H1 (cell line): ENCODE results near the gene SLC25A47. TPM values are rescaled to one million over a fixed set of nuclear protein-coding genes. Genes with fewer than 3 reads are reported as not detected.

Experiments used
- CTCF ChIA-PET: fragments of 300-600 bp; sonication (Branson Sonifier 250); formaldehyde crosslinking; loops from one replicate; lab custom pipeline; 2021; ENCODE audit not compliant: partially characterized antibody; lab: Charles Lee
- POLR2A ChIA-PET: fragments of 300-600 bp; sonication (Branson Sonifier 250); formaldehyde crosslinking; loops from one replicate; lab custom pipeline; 2021; ENCODE audit warnings: inconsistent platforms; ENCODE audit not compliant: partially characterized antibody; lab: Charles Lee
- DNase-seq, 2 experiments: peaks; one replicate each; pipeline versions ENCODE4 v3.0.0 to v3.0.0-alpha.2; 2010 to 2022; ENCODE audit warnings: low spot score in 2 of 2, low read depth in 1 of 2, mixed read lengths in 1 of 2
- FAIRE-seq: peaks from 2 replicates; lab custom pipeline; 2011; peaks lifted over from hg19 to GRCh38; lab: Jason Lieb, UNC
- H2AFZ ChIP-seq: 2 replicates; pipeline ENCODE4 v1.8.1; 2012; ENCODE audit warnings: low read length, inconsistent platforms
- H2AK5ac ChIP-seq: 2 replicates; pipeline ENCODE4 v1.6.1; 2013; ENCODE audit warnings: low read depth, low read length
- H2BK120ac ChIP-seq: replicated peaks from 2 replicates; pipeline ENCODE3; 2013; ENCODE audit warnings: low read depth, low read length, inconsistent platforms
- H2BK12ac ChIP-seq: 2 replicates; pipeline ENCODE4 v1.6.1; 2013; ENCODE audit warnings: low read depth, low read length
- H2BK15ac ChIP-seq: 2 replicates; pipeline ENCODE4 v1.6.1; 2013; ENCODE audit warnings: low read length
- H2BK20ac ChIP-seq: 2 replicates; pipeline ENCODE4 v1.6.1; 2013; ENCODE audit warnings: low read length
- H2BK5ac ChIP-seq: 2 replicates; pipeline ENCODE4 v1.6.1; 2013; ENCODE audit warnings: low read depth, low read length
- H3K14ac ChIP-seq: 2 replicates; pipeline ENCODE4 v1.6.1; 2013; ENCODE audit warnings: inconsistent platforms; ENCODE audit not compliant: insufficient read length
- H3K18ac ChIP-seq: 2 replicates; pipeline ENCODE4 v1.6.1; 2013; ENCODE audit warnings: low read length; ENCODE audit errors: extremely low read depth
- H3K23ac ChIP-seq: 2 replicates; pipeline ENCODE4 v1.6.1; 2013; ENCODE audit warnings: inconsistent platforms; ENCODE audit not compliant: insufficient read length
- H3K23me2 ChIP-seq: 2 replicates; pipeline ENCODE4 v1.6.1; 2013; ENCODE audit warnings: low read depth, low read length
- H3K27ac ChIP-seq: 2 replicates; pipeline ENCODE4 v1.6.1; 2011; ENCODE audit warnings: low read depth, low read length, inconsistent platforms
- H3K27me3 ChIP-seq, 4 experiments: replicated peaks in 1 of 4; 1 replicate in 1 of 4; 2 replicates in 3 of 4; pipeline versions ENCODE4 v1.6.1 to v1.8.1; 2011 to 2013; ENCODE audit warnings: low read length in 3 of 4, mild to moderate bottlenecking in 3 of 4, inconsistent platforms in 2 of 4, mixed read lengths in 2 of 4, moderate library complexity in 1 of 4; ENCODE audit not compliant: control insufficient read depth in 3 of 4, insufficient read depth in 3 of 4; ENCODE audit errors: extremely low read depth in 1 of 4
- H3K36me3 ChIP-seq, 4 experiments: 2 replicates each; pipeline versions ENCODE4 v1.6.1 to v1.8.1; 2011 to 2013; ENCODE audit warnings: mild to moderate bottlenecking in 4 of 4, low read length in 3 of 4, moderate library complexity in 2 of 4, control low read depth in 1 of 4, inconsistent platforms in 1 of 4; ENCODE audit not compliant: insufficient read depth in 4 of 4, control insufficient read depth in 2 of 4
- H3K4ac ChIP-seq: replicated peaks from 2 replicates; pipeline ENCODE3; 2013; ENCODE audit warnings: low read length, low read depth, mixed read lengths, inconsistent platforms; ENCODE audit not compliant: insufficient read length
- H3K4me1 ChIP-seq, 4 experiments: replicated peaks in 1 of 4; 1 replicate in 1 of 4; 2 replicates in 3 of 4; pipeline versions ENCODE4 v1.6.1 to v1.8.1; 2011 to 2013; ENCODE audit warnings: low read length in 3 of 4, inconsistent platforms in 2 of 4, mixed read lengths in 1 of 4; ENCODE audit not compliant: insufficient read depth in 4 of 4, control insufficient read depth in 3 of 4
- H3K4me2 ChIP-seq, 2 experiments: 2 replicates each; pipeline versions ENCODE4 v1.6.1 to v1.8.1; 2011 to 2013; ENCODE audit warnings: low read depth in 2 of 2, low read length in 2 of 2, control low read depth in 1 of 2, inconsistent platforms in 1 of 2, mild to moderate bottlenecking in 1 of 2; ENCODE audit not compliant: insufficient read depth in 1 of 2
- H3K4me3 ChIP-seq, 4 experiments: fragments of 200-600, 300-600 bp in 1 of 4; sonication (generic), shearing (Covaris generic), sonication (Bioruptor Twin) in 1 of 4; 2 replicates each; pipeline versions ENCODE4 v1.5.1 to v1.8.1; 2011 to 2016; ENCODE audit warnings: low read length in 4 of 4, low read depth in 3 of 4, control low read depth in 2 of 4, inconsistent platforms in 2 of 4, mild to moderate bottlenecking in 2 of 4, mixed read lengths in 1 of 4, moderate library complexity in 1 of 4; ENCODE audit not compliant: insufficient read depth in 2 of 4; ENCODE audit errors: extremely low read depth in 1 of 4
- H3K56ac ChIP-seq: replicated peaks from 2 replicates; pipeline ENCODE3; 2013; ENCODE audit warnings: low read depth, mild to moderate bottlenecking, mixed read lengths, low read length, inconsistent platforms; ENCODE audit not compliant: insufficient read length
- H3K79me1 ChIP-seq: 2 replicates; pipeline ENCODE4 v1.6.1; 2013; ENCODE audit warnings: low read depth, low read length, control low read depth
- H3K79me2 ChIP-seq, 2 experiments: 2 replicates each; pipeline versions ENCODE4 v1.6.1 to v1.8.1; 2012 to 2013; ENCODE audit warnings: low read length in 2 of 2, mild to moderate bottlenecking in 2 of 2, inconsistent platforms in 1 of 2; ENCODE audit not compliant: insufficient read depth in 2 of 2, control insufficient read depth in 1 of 2
- H3K9ac ChIP-seq, 4 experiments: replicated peaks in 1 of 4; 1 replicate in 1 of 4; 2 replicates in 3 of 4; pipeline versions ENCODE4 v1.6.1 to v1.8.1; 2011 to 2013; ENCODE audit warnings: low read depth in 3 of 4, low read length in 3 of 4, control low read depth in 2 of 4, mild to moderate bottlenecking in 2 of 4, moderate library complexity in 2 of 4, inconsistent platforms in 1 of 4; ENCODE audit errors: extremely low read depth in 1 of 4
- H3K9me3 ChIP-seq, 2 experiments: 2 replicates each; pipeline versions ENCODE4 v1.6.1 to v1.8.1; 2012 to 2013; ENCODE audit warnings: mild to moderate bottlenecking in 2 of 2, moderate library complexity in 2 of 2, control low read depth in 1 of 2, inconsistent platforms in 1 of 2, low read depth in 1 of 2, low read length in 1 of 2, mixed read lengths in 1 of 2; ENCODE audit not compliant: insufficient read depth in 2 of 2
- H4K20me1 ChIP-seq, 2 experiments: replicated peaks in 1 of 2; 2 replicates each; pipeline versions ENCODE3 to v1.8.1; 2011 to 2013; ENCODE audit warnings: inconsistent platforms in 2 of 2, low read length in 2 of 2, mild to moderate bottlenecking in 1 of 2; ENCODE audit not compliant: insufficient read depth in 2 of 2, control insufficient read depth in 1 of 2
- H4K5ac ChIP-seq: 2 replicates; pipeline ENCODE4 v1.6.1; 2013; ENCODE audit warnings: low read length, low read depth, mixed read lengths, inconsistent platforms; ENCODE audit not compliant: insufficient read length
- H4K8ac ChIP-seq: 2 replicates; pipeline ENCODE4 v1.8.0; 2013; ENCODE audit warnings: mild to moderate bottlenecking, moderate library complexity, low read length, inconsistent platforms; ENCODE audit not compliant: insufficient read depth; ENCODE audit errors: extremely low read depth
- H4K91ac ChIP-seq: replicated peaks from 2 replicates; pipeline ENCODE3; 2013; ENCODE audit warnings: low read length, mixed read lengths, inconsistent platforms; ENCODE audit not compliant: insufficient read length
- ASH2L ChIP-seq: fragments of 200-600, 300-600 bp; sonication (generic); IDR thresholded peaks from one replicate; pipeline ENCODE4 v1.7.1; 2017; ENCODE audit warnings: low read length
- CEBPB ChIP-seq: IDR thresholded peaks from 2 replicates; pipeline ENCODE4 v1.6.1; 2012; ENCODE audit warnings: low read depth, low read length
- CHD2 ChIP-seq: IDR thresholded peaks from 2 replicates; pipeline ENCODE4 v1.6.1; 2012; ENCODE audit warnings: low read length, improper control_type of control experiment
- CTCF ChIP-seq, 3 experiments: IDR thresholded peaks; 1 replicate in 2 of 3; 2 replicates in 1 of 3; pipeline versions ENCODE4 v1.5.1 to v1.6.1; 2011; ENCODE audit warnings: low read length in 3 of 3, mild to moderate bottlenecking in 3 of 3, inconsistent platforms in 2 of 3, low read depth in 1 of 3, moderate library complexity in 1 of 3; ENCODE audit not compliant: insufficient read depth in 1 of 3; ENCODE audit errors: control extremely low read depth in 1 of 3
- JUND ChIP-seq: IDR thresholded peaks from 2 replicates; pipeline ENCODE4 v1.6.1; 2011; ENCODE audit warnings: mild to moderate bottlenecking, improper control_type of control experiment, low read length
- RFX5 ChIP-seq: IDR thresholded peaks from 2 replicates; pipeline ENCODE4 v1.6.1; 2011; ENCODE audit warnings: low read depth, low read length, improper control_type of control experiment, borderline replicate concordance
- SP1 ChIP-seq: IDR thresholded peaks from 2 replicates; pipeline ENCODE4 v1.6.1; 2011; ENCODE audit warnings: low read depth, low read length
- SRF ChIP-seq: IDR thresholded peaks from 2 replicates; pipeline ENCODE4 v1.6.1; 2011; ENCODE audit warnings: mild to moderate bottlenecking, low read depth, low read length, moderate library complexity
- TEAD4 ChIP-seq: IDR thresholded peaks from 2 replicates; pipeline ENCODE4 v1.6.1; 2012; ENCODE audit warnings: low read depth, low read length, inconsistent platforms, mixed read lengths
- ZNF274 ChIP-seq: IDR thresholded peaks from 2 replicates; pipeline ENCODE4 v1.7.0; 2012; ENCODE audit warnings: low read length, borderline replicate concordance; ENCODE audit errors: extremely low read depth
- WGBS, 2 experiments: shearing (Covaris generic) in 1 of 2; methylation state at CpG; one replicate each; pipeline versions ENCODE4 v1.1.6 to v1.1.7; 2013 to 2015; ENCODE audit warnings: low lambda C conversion rate in 2 of 2, mixed read lengths in 2 of 2, inconsistent platforms in 1 of 2, low coverage in 1 of 2, missing lambda C conversion rate in 1 of 2; ENCODE audit not compliant: insufficient replicate concordance in 2 of 2, insufficient coverage in 1 of 2, insufficient read length in 1 of 2; ENCODE audit errors: extremely low coverage in 1 of 2, missing lambda C conversion rate in 1 of 2; 5-methylcytosine and 5-hydroxymethylcytosine counted together
- polyA plus RNA-seq, 7 experiments: library from polyadenylated mRNA; depleted of rRNA in 3 of 7; stranded (reverse) in 5 of 7; unstranded in 2 of 7; fragments of >200 nt in 5 of 7; fragments of 200-250 nt in 2 of 7; gene quantifications; 1 replicate in 5 of 7; 2 replicates in 1 of 7; 4 replicates in 1 of 7; pipeline versions ENCODE4 v1.2.1 to v1.2.3, GENCODE V29; 2011 to 2013; ENCODE audit warnings: missing spikeins in 2 of 7, mixed read lengths in 2 of 7
- total RNA-seq: library from RNA; stranded (reverse); fragmentation: NEBNext Ultra II Directional; extraction: Animal tissue kit (Norgen Biotek cat#: 25700); gene quantifications from 2 replicates; pipeline ENCODE4 v1.2.1, GENCODE V29; 2021
- TF ChIP-seq, protein P1 (sequence below): IDR thresholded peaks from 2 replicates; pipeline ENCODE4 v1.6.1; 2011; ENCODE audit warnings: low read depth, mild to moderate bottlenecking, low read length; ENCODE audit not compliant: insufficient read depth

The SLC25A47 gene
- total and polyA plus RNA-seq, 2 of the 8 experiments (the other 6 are each of a cell fraction or from before 2014, with no cell fraction given), result not detected

GRCh38 chr14:100296106-100296651, 27.0 kb upstream of the SLC25A47 start:
- no peak overlapping the region for H3K56ac ChIP-seq
- no peak overlapping the region for H2AK5ac ChIP-seq
- H3K27ac ChIP-seq, result no peak overlapping the region
- H2BK15ac ChIP-seq, result no peak overlapping the region
- H2AFZ ChIP-seq, result no peak overlapping the region
- H3K23ac ChIP-seq, result no peak overlapping the region
- WGBS, 2 experiments, result 96% methylated on average over 9 of the region's 9 CpGs; no CpG with 5 or more reads in 1 of the 2 experiments
- no peak overlapping the region for H3K9ac ChIP-seq
- no peak overlapping the region for H2BK5ac ChIP-seq
- no peaks in the 10 kb centered on the region for H3K9me3 ChIP-seq
- no peaks in the 10 kb centered on the region for H3K23me2 ChIP-seq
- H3K4me2 ChIP-seq, result no peak overlapping the region
- no peaks in the 10 kb centered on the region for H3K27me3 ChIP-seq
- no peak for FAIRE-seq
- CTCF ChIA-PET, result interaction anchor here (1.2 to 2.6 kb wide), 6 partner anchors 9 to 89 kb away, joined by 3 to 13 read pairs (median 4); no protein-coding TSS in a partner anchor
- H2BK20ac ChIP-seq, result no peak overlapping the region
- no peak overlapping the region for H3K18ac ChIP-seq
- peaks cover 0 to 26% of the 10 kb centered on the region in 2 experiments; a peak in 2 of 4 replicates for H3K79me2 ChIP-seq
- no peaks in the 10 kb centered on the region; a peak in 1 of 7 replicates for H3K4me1 ChIP-seq
- H3K4ac ChIP-seq, result no peak overlapping the region
- H4K8ac ChIP-seq, result no peak overlapping the region
- TF ChIP-seq, protein P1, sequence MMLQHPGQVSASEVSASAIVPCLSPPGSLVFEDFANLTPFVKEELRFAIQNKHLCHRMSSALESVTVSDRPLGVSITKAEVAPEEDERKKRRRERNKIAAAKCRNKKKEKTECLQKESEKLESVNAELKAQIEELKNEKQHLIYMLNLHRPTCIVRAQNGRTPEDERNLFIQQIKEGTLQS, result no peak
- TF ChIP-seq SRF (no peak), JUND (no peak), CEBPB (no peak), SP1 (no peak), ASH2L (no peak), RFX5 (no peak), TEAD4 (no peak), CTCF (IDR thresholded peaks at IDR 0.05; ENCODE audit: control extremely low read depth in 1 of 3, insufficient read depth in 1 of 3, low read depth in 1 of 3, low read length in 3 of 3) (no peak), CHD2 (no peak), ZNF274 (no peak)
- TF ChIP-seq, all 59 proteins: peak for 0
- Histone ChIP-seq H3K4me3 (no peak overlapping the region), H4K91ac (no peak overlapping the region), H3K36me3 (peaks cover 6 to 52% (median 19%) of the 10 kb centered on the region in 4 experiments; a peak in 7 of 8 replicates), H4K20me1 (peaks cover 17 to 50% of the 10 kb centered on the region in 2 experiments), H3K14ac (no peak overlapping the region), H3K79me1 (peaks cover 8% of the 10 kb centered on the region; the same call in 1 of the 2 replicates), H4K5ac (no peak overlapping the region), H2BK120ac (no peak overlapping the region), H2BK12ac (no peak overlapping the region)
- POLR2A ChIA-PET, result interaction anchor here (1.0 to 16.0 kb wide), 4 partner anchors 5 to 58 kb away, joined by 3 to 200 read pairs (median 102); partner anchors contain the start of gene SLC25A29
- DNase-seq, result no peak
